CD4-positive, alpha-beta T cell treated with Interleukin-1 beta for 1 hour (primary cell): Measurements from ENCODE around the gene UBE2Q1.

Source experiments
- DNase-seq, 2 donors: peaks; one replicate each; pipeline ENCODE4 v3.0.0-alpha.2; 2020 to 2022

UBE2Q1 gene

GRCh38 chr1:154575951-154576566, 17.6 kb upstream of the UBE2Q1 start:
- no peak for DNase-seq

GRCh38 chr1:154575147-154575927, 16.9 kb upstream of the UBE2Q1 start:
- no peak for DNase-seq

GRCh38 chr1:154574716-154575115, 16.3 kb upstream of the UBE2Q1 start:
- DNase-seq, result no peak

GRCh38 chr1:154573168-154573510, 14.7 kb upstream of the UBE2Q1 start:
- DNase-seq, result no peak

- DNase-seq, result no peak
These were observed 14.2 kb upstream of the UBE2Q1 start for GRCh38 chr1:154572468-154573167.

- DNase-seq, result no peak
These were observed 13.5 kb upstream of the UBE2Q1 start for GRCh38 chr1:154571964-154572288.

- DNase-seq, result no peak
These were observed 12.9 kb upstream of the UBE2Q1 start for GRCh38 chr1:154571244-154571963.

GRCh38 chr1:154568157-154568815, 9.8 kb upstream of the UBE2Q1 start:
- no peak for DNase-seq

GRCh38 chr1:154567386-154568156, 9.1 kb upstream of the UBE2Q1 start, which contains the start of gene CHRNB2:
CHRNB2 (plus strand) TSS chr1:154567778; CDS start chr1:154568045, 267 bp downstream.
- peak; percentile 62 to 73 for DNase-seq

- no peak for DNase-seq
These were observed 7.4 kb upstream of the UBE2Q1 start for GRCh38 chr1:154565876-154566275.

GRCh38 chr1:154559466-154560044, 1.1 kb upstream of the UBE2Q1 start:
- DNase-seq, result peak; percentile 85 to 86

GRCh38 chr1:154558720-154559465, 431 bp upstream of the UBE2Q1 start:
- peak; percentile 99 to 100 for DNase-seq

- no peak for DNase-seq
These were observed 1.1 kb downstream of the UBE2Q1 start for GRCh38 chr1:154557248-154557938.

GRCh38 chr1:154556422-154556821, 2.0 kb downstream of the UBE2Q1 start:
- DNase-seq, result no peak

- DNase-seq, result no peak
These were observed 5.1 kb downstream of the UBE2Q1 start for GRCh38 chr1:154553056-154554030.

GRCh38 chr1:154552036-154552435, 6.4 kb downstream of the UBE2Q1 start:
- DNase-seq, result no peak

- no peak for DNase-seq
These were observed 7.0 kb downstream of the UBE2Q1 start for GRCh38 chr1:154551474-154551873.

- no peak for DNase-seq
These were observed 7.8 kb downstream of the UBE2Q1 start for GRCh38 chr1:154550657-154551056.

- DNase-seq, result no peak
These were observed 8.4 kb downstream of the UBE2Q1 start for GRCh38 chr1:154550070-154550469.
